ENCODE measurements around the gene RARG. TPM values are rescaled to one million over a fixed set of nuclear protein-coding genes. Genes with fewer than 3 reads are reported as not detected.
A peak's percentile ranks its signal among the peaks of the same experiment; 100 is the strongest.

RARG gene
- total RNA-seq, 1 donor from 2014 or later, result 74.5 TPM

DNA sequence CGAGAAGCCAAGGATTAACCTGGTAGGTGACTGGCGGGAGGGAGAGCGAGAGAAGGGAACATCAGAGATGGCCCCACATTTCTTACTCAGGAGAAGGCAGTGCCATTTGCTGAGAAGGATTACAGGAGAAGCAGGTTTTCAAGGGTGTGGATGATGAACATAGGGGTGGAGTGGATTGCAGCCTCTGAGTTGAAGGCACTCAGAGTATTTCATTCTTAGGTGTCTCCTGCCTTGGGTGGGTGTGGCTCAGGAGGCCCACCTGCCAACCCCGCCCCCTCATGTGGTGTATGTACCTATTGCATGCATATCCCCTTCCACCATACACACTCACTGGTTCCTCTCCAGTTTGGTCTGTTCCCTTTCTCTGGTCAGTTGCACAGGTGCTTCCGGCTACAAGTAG, 42.4 kb upstream of the RARG start:
- no peak for DNase-seq (ENCODE audit: extremely low spot score, unreplicated experiment)
- Mint-ChIP-seq H3K27me3 (no peaks in the 10 kb centered on the region), H3K9me3 (no peaks in the 10 kb centered on the region), H3K4me1 (ENCODE audit: unreplicated experiment) (peaks cover 17% of the 10 kb centered on the region), H3K36me3 (peaks cover 20% of the 10 kb centered on the region), H3K4me3 (peak overlapping the region; percentile 70), H3K27ac (peak overlapping the region; percentile 98)
- TF ChIP-seq, protein P1, sequence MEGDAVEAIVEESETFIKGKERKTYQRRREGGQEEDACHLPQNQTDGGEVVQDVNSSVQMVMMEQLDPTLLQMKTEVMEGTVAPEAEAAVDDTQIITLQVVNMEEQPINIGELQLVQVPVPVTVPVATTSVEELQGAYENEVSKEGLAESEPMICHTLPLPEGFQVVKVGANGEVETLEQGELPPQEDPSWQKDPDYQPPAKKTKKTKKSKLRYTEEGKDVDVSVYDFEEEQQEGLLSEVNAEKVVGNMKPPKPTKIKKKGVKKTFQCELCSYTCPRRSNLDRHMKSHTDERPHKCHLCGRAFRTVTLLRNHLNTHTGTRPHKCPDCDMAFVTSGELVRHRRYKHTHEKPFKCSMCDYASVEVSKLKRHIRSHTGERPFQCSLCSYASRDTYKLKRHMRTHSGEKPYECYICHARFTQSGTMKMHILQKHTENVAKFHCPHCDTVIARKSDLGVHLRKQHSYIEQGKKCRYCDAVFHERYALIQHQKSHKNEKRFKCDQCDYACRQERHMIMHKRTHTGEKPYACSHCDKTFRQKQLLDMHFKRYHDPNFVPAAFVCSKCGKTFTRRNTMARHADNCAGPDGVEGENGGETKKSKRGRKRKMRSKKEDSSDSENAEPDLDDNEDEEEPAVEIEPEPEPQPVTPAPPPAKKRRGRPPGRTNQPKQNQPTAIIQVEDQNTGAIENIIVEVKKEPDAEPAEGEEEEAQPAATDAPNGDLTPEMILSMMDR (conservative IDR thresholded peaks at IDR 0.05), result no peak

DNA sequence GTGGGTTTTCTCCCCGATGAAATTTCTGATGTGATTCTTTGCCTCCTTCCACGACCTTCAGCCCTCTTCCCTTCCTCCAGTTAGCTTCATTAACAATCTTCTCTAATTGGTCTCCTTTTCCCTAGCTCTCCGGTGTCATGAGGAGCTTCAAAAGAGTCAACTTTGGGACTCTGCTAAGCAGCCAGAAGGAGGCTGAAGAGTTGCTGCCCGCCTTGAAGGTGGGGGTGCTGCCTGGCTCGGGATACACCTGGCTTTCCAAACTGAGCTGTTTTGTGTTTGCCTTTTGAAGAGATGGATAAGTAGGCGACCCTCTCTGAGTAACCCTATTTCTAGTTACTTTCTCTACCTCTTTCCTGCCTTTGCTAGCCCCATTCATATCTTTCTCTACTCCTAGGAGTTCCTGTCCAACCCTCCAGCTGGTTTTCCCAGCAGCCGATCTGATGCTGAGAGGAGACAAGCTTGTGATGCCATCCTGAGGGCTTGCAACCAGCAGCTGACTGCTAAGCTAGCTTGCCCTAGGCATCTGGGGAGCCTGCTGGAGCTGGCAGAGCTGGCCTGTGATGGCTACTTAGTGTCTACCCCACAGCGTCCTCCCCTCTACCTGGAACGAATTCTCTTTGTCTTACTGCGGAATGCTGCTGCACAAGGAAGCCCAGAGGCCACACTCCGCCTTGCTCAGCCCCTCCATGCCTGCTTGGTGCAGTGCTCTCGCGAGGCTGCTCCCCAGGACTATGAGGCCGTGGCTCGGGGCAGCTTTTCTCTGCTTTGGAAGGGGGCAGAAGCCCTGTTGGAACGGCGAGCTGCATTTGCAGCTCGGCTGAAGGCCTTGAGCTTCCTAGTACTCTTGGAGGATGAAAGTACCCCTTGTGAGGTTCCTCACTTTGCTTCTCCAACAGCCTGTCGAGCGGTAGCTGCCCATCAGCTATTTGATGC, 36.9 kb upstream of the RARG start:
- TF ChIP-seq, protein P1 (conservative IDR thresholded peaks at IDR 0.05), result no peak
- no peaks in the 10 kb centered on the region for H3K27me3 Mint-ChIP-seq
- peaks cover 35% of the 10 kb centered on the region for H3K4me1 Mint-ChIP-seq (ENCODE audit: unreplicated experiment)
- H3K4me3 Mint-ChIP-seq, result peak overlapping the region; percentile 100
- peaks cover 9% of the 10 kb centered on the region for H3K36me3 Mint-ChIP-seq
- H3K27ac Mint-ChIP-seq, result peak overlapping the region; percentile 95
- no peaks in the 10 kb centered on the region for H3K9me3 Mint-ChIP-seq
- no peak for DNase-seq (ENCODE audit: extremely low spot score, unreplicated experiment)

DNA sequence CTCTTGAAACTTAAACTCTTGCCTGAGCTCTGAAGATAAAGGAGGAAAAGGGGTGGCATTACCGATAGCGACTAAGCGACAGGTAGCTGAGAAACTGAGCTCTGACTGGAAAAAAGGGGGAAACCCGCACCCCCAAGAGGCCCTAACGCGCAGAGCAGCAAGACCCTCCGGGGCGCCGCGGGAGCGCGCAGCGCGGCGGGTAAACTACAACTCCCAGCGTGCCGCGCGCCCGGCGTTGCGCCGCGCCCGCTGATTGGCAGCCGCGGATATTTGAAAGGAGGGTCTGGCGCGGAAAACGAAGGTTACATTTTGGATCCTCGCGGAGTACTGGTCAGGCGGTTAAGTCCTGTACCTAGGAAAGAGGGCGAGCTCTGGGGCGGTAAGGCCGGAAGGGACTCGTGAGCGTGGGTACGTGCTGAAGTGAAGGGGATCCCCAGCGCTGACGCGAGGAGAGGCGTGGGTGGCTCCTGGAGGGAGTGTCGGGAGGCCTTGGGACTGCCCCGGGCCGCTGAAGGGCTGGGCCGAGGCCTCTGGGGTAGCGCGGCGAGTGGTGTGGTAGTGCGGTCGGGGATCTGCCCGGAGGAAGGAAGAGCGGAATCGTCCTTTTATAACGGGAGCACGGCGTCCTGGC, 36.1 kb upstream of the RARG start, which contains the start of gene ESPL1:
Gene ESPL1 (plus strand): TSS at position 301 of the 631 bp plus-strand sequence. CDS start 468 bp downstream, outside the sequence.
- DNase-seq (ENCODE audit: extremely low spot score, unreplicated experiment), result peak; percentile 84
- peaks cover 35% of the 10 kb centered on the region for H3K4me1 Mint-ChIP-seq (ENCODE audit: unreplicated experiment)
- H3K27me3 Mint-ChIP-seq, result no peaks in the 10 kb centered on the region
- peak within 1 kb of the TSS; percentile 100 for H3K4me3 Mint-ChIP-seq
- peaks cover 9% of the 10 kb centered on the region for H3K36me3 Mint-ChIP-seq
- H3K9me3 Mint-ChIP-seq, result no peaks in the 10 kb centered on the region
- H3K27ac Mint-ChIP-seq, result peak within 1 kb of the TSS; percentile 95
- TF ChIP-seq, protein P1 (conservative IDR thresholded peaks at IDR 0.05), result peak; percentile 74

DNA sequence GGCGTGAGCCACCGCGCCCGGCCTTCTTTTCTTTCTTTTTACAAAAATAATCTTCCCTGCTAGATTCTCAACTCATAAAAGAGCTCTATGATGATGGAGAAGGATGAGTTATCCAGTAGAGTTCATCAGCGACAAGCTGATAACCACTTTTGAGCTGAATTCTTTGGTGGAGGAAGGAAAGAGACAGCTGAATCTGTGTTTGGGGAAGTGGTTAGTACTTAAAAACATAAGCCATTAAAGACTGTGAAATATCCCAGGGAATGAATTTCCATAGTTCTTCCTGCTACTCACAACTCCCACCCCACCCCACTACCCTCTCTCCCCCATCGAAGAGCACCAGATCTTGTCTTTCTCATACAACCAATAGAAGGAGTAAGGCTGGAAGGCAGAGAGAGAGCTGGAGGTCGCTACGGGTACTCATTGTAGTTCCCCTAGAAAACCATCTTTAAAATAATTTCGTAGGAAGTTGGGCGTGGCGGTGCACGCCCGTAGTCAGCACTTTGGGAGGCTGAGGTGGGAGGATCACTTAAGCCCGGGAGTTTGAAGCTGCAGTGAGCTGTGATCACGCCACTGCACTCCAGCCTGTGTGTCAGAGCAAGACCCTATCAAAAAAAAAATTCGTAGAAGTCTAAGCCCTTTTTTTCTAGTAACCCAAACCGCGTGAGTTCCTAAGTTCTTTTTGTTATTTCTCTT, 35.4 kb upstream of the RARG start:
- peak overlapping the region; percentile 95 for H3K27ac Mint-ChIP-seq
- no peaks in the 10 kb centered on the region for H3K9me3 Mint-ChIP-seq
- TF ChIP-seq, protein P1 (conservative IDR thresholded peaks at IDR 0.05), result no peak
- H3K27me3 Mint-ChIP-seq, result no peaks in the 10 kb centered on the region
- H3K4me3 Mint-ChIP-seq, result peak overlapping the region; percentile 100
- DNase-seq (ENCODE audit: extremely low spot score, unreplicated experiment), result no peak
- H3K4me1 Mint-ChIP-seq (ENCODE audit: unreplicated experiment), result peaks cover 35% of the 10 kb centered on the region
- H3K36me3 Mint-ChIP-seq, result peaks cover 9% of the 10 kb centered on the region

DNA sequence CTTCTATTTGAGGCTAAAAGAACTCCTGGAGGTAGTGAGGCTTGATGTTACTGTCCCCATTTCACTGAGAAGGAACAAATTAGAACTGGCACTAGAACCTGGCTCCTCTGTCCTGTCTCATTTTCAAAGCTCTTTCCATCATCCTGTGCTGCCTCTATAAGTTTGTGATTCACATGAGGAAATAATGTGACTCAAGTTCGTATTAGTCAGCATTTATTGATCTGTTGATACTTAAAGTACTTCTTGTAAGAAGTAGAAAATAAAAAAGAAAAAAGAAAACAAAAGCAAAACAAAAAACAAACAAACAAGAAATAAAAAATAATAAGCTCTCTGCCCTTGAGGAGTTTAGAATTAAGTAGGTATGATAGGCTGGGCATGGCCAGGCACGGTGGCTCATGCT, 33.8 kb upstream of the RARG start:
- H3K27ac Mint-ChIP-seq, result no peak overlapping the region
- H3K27me3 Mint-ChIP-seq, result no peaks in the 10 kb centered on the region
- no peak overlapping the region for H3K4me3 Mint-ChIP-seq
- H3K4me1 Mint-ChIP-seq (ENCODE audit: unreplicated experiment), result peaks cover 30% of the 10 kb centered on the region
- H3K36me3 Mint-ChIP-seq, result peaks cover 9% of the 10 kb centered on the region
- H3K9me3 Mint-ChIP-seq, result no peaks in the 10 kb centered on the region
- TF ChIP-seq, protein P1 (conservative IDR thresholded peaks at IDR 0.05), result no peak
- DNase-seq (ENCODE audit: extremely low spot score, unreplicated experiment), result no peak
